ENCODE results near the gene WDR33.

WDR33 gene

DNA sequence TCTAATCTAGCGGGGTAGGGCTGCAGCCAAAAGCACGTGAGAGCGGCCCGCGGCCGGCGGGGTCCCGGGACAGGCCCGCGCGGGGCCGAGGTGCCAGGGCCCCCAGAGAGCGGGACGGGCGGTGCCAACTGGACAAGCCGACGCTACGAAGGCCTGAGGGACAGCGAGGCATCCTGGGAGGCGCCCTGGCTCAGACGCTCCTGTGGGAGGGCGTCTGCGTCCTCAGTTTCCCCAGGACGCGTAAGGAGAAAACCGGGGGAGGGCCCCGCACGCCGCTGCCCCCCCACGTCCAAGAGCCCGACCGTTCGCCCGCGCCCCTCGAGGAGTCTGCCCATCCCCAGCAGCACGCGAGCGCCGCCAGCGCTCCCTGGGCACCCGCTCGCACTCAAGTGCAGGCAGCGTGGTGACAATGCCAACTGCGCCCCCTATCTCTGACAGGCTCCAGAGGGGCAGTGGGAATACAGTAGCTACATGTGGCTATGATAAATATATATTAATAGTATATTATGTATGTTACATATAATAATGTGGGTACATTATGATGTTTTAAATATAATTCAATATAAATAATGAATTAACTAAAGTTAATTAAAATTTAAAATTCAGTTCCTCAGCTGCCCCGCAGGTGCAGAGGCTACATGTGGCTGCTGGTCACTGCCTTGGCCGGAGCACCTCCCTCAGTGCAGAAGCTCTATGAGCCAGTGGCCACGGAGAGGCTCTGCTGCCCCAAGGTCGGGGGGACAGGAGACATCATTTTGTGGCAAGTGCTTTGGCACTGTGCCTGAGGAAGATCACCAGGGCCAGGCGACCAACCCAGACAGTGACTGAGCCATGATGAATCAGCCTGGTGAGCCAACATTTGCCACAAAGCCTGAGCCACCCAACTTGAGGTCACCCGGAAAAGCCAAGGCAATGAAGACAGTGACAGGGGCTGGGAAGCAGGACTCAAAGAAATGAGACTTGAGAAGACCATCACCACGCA is 115.2 kb downstream of the WDR33 start:
- DNase-seq (ENCODE audit: low spot score), result peak; percentile 59

DNA sequence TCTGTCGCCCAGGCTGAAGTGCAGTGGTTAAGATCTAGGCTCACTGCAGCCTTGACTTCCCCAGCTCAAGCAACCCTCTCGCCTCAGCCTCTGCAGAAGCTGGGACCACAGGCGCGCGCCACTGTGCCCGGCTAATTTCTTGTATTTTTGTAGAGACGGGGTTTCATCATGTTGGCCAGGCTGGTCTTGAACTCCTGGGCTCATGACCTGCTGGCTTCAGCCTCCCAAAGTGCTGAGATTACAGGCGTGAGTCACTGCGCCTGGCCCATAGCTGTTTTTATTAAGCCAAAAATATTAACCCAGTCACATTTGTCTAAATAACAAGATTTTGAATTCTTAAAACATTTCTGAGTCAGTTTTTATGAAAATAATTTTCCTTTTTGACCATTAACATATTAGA is 116.0 kb downstream of the WDR33 start:
- no peak for DNase-seq (ENCODE audit: low spot score)

GRCh38 chr2:127690696-127691095 is 120.3 kb downstream of the WDR33 start:
- DNase-seq (ENCODE audit: low spot score), result no peak

DNA sequence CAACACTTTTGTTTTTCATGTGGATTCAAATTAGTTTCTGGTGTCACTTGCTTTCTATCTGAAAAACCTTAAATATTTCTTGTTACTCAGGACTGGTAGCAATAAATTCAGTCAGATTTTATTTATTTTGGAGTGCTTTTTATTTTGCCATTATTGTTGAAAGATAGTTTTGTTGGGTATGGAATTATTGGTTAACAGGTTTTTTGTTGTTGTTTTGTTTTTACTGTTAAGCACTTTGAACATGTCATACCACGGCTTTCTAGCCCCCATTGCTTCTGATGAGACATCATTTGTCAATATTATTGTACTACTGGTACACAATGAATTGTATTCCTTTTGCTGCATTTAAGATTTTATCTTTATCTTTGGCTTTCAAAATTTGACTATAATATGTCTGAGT is 122.6 kb downstream of the WDR33 start:
- DNase-seq (ENCODE audit: low spot score), result no peak

GRCh38 chr2:127685410-127686080 is 125.4 kb downstream of the WDR33 start:
- DNase-seq (ENCODE audit: low spot score), result no peak

- DNase-seq (ENCODE audit: low spot score), result no peak
These were observed 127.2 kb downstream of the WDR33 start for GRCh38 chr2:127683757-127684156.

GRCh38 chr2:127683056-127683455 is 127.9 kb downstream of the WDR33 start:
- no peak for DNase-seq (ENCODE audit: low spot score)

GRCh38 chr2:127681976-127682857 is 128.8 kb downstream of the WDR33 start:
- no peak for DNase-seq (ENCODE audit: low spot score)

DNA sequence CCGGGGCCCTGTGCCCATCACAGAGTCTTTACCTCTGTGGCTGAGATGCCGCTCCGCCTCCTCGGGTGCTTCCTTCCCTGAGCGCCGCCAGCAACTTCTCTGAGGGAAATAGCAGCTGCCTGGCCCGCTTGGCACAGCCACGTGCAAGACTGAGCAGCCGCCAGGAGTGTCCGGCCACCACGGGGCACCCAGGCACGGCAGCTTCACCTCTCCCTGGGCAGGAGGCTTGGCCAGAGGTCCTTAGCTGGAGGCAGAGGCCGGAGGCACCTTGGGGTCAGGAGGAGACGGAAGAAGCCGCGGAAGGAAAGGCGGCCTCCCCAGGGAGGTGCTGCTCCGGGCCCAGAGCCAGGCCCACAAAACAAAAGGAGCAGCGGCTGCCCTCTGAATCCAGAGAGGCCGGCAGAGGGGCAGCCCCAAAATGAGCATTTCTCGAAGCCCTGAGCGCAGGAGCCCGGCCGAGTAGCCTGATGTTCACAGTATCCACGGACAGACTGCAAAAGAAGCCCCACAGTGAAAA is 129.6 kb downstream of the WDR33 start:
- DNase-seq (ENCODE audit: low spot score), result no peak

GRCh38 chr2:127680706-127681287 is 130.2 kb downstream of the WDR33 start:
- no peak for DNase-seq (ENCODE audit: low spot score)

DNA sequence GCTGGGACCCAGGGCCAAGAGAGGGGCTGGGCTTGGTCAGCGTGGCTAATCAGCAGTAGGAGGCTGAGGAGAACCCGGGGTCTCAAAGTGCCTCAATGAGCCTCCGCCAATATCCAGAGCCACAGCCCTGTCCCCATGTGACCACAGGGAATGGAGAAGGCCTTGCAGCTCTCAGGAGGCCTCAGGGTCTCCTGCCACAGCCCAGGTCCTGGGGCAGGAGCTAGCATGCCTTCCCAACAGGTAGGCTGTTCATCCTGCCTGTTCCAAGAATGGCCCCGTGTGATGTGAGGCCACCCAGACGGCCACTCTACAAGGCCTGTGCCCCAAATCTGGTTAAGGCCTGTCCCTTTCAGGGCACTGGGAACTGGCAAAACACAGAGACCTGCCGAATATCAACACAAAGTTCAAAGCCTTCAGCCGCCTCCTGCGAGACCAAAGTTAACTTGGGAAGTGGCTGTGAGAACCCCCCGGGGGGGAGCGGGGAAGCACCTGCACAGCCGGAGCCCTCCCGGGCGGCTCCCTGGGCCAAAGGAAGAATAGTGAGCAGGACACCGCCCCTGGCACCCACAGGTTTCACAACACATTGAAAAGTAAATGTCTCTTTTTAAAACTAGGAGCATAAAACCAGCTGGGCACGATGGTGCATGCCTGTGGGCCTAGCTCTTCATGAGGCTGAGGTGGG is 131.2 kb downstream of the WDR33 start:
- DNase-seq (ENCODE audit: low spot score), result no peak

DNA sequence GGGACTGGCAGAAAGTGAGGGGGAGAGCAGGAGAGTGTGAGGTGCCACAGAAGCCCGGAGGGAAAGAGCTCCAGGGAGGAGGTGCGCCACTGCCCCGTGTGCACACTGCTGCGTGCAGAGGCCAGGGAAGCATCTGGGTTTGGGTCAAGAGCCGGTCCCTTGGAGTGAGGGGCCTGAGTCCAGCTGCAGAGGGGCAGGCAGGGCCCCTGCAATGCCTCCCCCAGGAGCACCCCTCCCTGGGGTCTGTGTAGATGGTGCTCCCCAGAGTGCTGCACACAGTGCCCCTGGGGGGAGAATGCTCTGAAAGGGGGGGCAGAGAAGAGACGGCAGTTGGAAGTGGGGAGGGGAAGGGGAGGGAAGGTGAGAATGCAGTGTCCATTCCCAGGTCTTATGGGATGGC is 132.0 kb downstream of the WDR33 start:
- no peak for DNase-seq (ENCODE audit: low spot score)

DNA sequence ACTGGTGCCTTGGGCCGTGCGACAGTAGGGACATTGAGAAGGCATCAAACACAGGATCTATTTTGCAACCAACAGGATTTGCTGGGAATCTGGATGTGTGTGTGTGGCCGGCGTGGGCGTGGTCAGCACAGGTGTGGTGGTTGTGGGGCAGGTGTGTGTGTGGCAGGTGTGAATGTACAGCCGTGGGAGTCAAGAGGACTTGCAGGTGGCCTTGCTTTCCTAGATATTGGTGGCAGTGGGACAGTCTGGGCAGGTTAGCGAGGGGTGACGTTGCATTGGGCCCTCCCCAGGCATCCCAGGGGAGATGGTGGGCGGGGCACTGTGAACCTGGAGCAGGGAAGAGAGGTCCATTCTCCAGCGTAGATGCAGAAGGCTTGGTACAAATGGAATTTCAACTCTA is 132.4 kb downstream of the WDR33 start:
- no peak for DNase-seq (ENCODE audit: low spot score)

DNA sequence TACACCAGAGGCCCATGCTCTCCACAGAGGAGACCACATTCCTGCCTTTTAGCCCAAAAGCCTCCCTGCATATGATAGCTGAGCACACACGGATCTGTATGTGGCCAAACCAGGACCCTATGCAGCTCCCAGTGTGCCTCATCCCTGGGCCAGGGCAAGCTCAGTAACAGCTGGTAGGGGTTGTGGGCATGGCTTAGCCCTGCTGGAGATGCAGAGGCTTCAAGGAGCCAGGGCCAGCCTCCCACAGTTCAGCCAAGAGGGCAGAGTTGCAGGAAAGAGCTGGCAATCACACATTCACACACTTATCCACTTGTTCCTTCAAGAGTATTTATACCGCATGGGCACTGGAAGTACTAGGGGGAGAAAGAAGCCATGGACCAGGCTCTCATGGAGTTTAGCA is 134.1 kb downstream of the WDR33 start:
- DNase-seq (ENCODE audit: low spot score), result no peak

DNA sequence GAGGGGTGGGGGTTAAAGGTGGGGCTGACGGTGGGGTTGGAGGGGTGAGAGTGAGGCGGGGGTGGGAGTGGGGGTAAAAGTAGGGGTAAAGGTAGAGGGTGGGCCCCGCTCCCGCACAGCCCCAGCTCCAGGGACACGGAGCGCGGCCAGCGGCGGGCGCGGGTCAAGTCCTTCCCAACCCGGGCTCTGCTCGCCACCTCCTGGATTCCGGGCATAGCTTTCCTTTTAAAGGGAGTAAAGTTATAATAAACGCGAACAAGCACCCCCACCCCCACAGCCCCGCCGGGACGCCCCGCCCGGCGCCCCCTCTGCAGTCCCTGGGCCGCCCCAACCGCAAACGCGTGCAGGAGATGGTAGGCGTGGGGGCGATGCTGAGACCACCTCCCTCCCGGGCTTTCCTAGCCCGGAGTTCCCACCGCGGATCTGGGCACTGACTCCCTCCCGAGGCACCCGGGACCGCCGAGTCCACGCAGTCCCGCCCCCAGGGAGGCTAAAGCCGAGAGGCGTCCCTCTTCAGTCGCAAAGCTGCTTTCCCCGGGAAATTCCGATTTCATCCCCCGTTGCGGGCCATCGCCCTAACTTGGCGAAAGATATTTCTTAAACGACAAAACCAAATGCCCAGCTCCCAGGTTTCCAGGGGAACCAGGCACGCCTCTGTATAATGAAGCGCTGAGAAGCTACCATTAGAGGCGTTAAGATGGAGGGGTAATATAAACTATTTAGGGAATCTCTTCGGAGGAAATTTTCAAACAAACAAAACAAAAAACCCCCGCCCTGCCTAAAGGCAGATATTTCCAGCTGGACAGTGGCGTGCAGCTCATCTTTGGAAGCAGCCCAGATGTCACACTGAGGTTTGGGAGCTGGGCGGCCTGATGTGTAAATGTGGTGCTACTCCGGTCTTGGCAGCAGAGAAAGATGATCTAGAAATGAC is 135.4 kb downstream of the WDR33 start, which contains the start of gene LIMS2:
TSS of gene LIMS2 (minus strand) at position 200 of the 931 bp plus-strand sequence. CDS start 506 bp downstream, outside the sequence.
- DNase-seq (ENCODE audit: low spot score), result peak; percentile 76

- DNase-seq (ENCODE audit: low spot score), result peak; percentile 50
These were observed 136.4 kb downstream of the WDR33 start for GRCh38 chr2:127674241-127675209.

GRCh38 chr2:127673291-127674069 is 137.5 kb downstream of the WDR33 start:
- DNase-seq (ENCODE audit: low spot score), result peak; percentile 35
